ENCODE data around the gene GPD2.
A peak's percentile ranks its signal among the peaks of the same experiment; 100 is the strongest.

Gene GPD2

GRCh38 chr2:156435718-156436496 lies at the start of gene GPD2:
Gene GPD2 (plus strand): TSS chr2:156436379. CDS start chr2:156476106, 39,727 bp downstream.
- DNase-seq: peak; percentile 42

DNA sequence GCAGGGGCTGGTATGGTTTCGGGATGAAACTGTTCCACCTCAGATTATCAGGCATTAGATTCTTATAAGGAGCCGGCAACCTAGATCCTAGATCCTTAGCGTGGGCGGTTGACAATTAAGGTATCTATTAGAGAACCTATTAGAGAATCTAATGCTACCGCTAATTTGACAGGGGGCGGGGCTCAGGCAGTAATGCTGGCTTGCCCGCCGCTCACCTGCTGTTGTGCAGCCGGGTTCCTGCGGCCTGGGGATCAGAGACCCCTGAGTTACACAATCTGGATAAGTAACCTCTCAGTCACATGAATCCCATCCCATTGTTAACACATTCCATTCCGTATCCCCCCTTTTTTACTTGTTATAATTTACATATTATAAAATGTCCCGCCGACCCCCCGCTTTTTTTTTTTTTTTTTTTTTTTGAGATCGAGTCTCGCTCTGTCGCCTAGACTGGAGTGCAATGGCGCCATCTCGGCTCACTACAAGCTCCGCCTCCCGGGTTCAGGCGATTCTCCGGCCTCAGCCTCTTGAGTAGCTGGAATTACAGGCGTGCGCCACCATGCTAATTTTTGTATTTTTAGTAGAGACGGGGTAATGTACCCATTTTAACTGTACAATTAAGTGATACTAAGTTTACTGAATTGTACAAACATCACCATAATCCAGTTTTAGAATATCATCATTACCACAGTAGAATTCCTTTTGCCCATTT lies 42.0 kb upstream of the GPD2 start:
- DNase-seq: no peak

GRCh38 chr2:156396126-156396525 lies 40.1 kb upstream of the GPD2 start:
- DNase-seq: no peak

DNA sequence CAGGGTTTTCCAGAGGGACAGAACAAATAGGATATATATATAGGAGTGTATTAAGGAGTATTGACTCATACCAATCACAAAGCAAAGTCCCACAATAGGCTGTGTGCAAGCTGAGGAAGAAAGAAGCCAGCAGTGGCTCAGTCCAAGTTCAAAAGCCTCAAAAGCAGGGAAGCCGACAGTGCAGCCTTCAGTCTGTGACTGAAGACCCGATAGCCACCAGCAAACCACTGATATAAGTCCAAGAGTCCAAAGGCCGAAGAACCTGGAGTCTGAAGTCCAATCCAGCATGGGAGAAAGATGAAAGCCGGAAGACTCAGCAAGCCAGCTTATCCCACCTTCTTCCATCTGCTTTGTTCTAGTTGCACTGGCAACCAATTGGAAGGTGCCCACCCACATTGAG lies 39.0 kb upstream of the GPD2 start:
- no peak for DNase-seq

DNA sequence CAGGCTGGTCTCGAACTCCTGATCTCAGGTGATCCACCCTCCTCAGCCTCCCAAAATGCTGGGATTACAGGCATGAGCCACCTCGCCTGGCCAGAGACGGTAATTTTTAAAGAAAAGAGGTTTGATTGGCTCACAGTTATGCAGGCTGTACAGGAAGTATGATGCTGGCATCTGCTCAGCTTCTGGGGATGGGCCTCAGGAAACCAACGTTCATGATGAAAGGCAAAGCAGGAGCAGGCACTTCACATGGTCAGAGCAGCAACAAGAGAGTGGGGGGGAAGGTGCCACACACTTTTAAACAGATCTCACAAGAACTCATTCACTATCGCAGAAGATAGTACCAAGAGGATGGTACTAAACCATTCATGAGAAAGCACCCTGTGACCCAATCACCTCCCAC lies 38.0 kb upstream of the GPD2 start:
- no peak for DNase-seq

GRCh38 chr2:156399224-156399949 lies 36.8 kb upstream of the GPD2 start:
- no peak for DNase-seq

DNA sequence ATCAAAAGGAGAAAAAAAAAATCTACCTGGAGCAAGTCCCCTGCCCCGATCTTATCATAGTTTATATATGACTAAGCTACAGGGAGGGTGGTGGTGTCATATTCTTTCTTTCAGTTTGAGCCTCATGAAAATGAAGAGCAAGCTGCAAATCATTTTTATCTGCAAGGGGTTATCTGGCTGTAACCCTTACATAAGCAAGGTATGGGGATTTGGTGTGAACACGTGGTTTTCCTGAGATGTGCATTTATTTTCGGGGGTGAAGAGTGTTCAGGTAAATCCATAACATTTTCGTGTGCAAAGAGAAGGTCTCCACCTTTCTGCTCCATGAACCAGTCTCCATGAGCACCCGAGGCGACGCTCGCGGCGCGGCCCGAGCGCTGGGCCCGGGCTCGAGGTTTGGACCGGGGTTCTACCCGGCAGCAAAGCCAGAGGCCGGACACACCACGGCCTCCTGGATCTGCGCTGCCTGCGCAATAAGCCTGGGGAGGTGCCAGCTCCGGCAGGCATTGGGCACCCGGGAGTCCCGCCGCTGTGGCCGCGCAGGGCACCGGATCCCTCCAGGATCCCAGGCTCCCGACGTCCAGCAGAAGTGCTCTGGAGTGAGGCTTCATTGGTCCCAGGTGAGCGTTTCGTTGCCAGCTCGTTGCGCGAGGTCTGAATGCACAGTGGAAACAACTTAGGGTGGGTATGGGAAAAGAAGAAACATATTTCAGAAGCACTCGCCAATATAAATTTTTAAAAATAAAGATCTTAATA lies 36.1 kb upstream of the GPD2 start:
- peak; percentile 38 for DNase-seq

- peak; percentile 76 for DNase-seq
These were observed 35.2 kb upstream of the GPD2 start for GRCh38 chr2:156400706-156401678.

GRCh38 chr2:156401861-156402260 lies 34.3 kb upstream of the GPD2 start:
- DNase-seq: no peak

DNA sequence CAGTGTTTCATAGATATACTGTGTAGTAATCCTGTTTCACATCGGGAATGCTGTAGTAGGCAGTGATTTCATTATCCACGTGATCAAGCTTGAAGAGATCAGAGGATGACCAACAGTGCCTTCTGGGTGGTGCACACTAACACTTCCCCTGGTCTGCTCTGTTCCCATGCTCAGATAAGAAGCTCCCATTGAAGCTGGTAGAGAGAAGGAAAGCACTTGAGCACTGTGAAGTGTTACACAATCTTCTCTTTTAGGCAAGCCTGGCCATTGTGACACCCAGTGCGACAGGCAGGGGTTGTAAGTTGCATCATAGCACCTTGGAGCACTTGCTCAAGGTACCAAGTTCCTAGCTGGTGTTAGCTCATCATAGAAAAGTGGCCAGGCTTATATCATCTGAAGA lies 30.6 kb upstream of the GPD2 start:
- no peak for DNase-seq

DNA sequence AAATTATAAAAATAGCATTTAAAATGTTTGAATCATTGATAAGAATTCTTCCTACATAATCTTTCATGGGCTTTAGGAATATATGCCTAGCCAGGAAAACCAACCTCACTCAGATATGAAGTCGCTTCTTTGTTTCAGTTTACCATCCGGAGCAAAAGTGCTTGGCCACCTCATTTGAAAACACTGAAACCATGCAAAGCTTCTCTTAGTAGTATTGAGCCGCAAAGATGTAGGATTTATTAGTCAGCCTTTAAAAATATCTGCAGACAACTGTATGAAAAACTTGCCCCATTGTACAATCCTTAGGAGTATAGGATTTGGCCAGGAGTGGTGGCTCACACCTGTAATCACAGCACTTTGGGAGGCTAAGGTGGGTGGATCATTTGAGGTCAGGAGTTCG lies 24.3 kb upstream of the GPD2 start:
- no peak for DNase-seq

DNA sequence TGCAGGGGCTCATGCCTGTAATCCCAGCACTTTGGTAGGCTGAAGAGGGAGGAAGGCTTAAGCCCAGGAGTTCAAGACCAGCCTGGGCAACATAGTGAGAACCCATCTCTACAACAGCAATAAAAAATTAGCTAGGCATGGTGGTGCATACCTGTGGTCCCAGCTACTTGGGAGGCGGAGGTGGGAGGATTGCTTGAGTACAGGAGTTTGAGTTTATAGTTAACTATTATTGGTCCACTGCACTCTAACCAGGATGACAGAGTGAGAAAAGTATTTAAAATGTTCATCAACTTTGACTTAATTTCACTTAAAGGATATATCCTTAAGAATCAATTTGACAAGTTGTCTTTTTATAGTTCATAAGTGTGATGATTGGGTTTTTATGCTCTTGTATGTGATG lies 14.3 kb upstream of the GPD2 start:
- no peak for DNase-seq

DNA sequence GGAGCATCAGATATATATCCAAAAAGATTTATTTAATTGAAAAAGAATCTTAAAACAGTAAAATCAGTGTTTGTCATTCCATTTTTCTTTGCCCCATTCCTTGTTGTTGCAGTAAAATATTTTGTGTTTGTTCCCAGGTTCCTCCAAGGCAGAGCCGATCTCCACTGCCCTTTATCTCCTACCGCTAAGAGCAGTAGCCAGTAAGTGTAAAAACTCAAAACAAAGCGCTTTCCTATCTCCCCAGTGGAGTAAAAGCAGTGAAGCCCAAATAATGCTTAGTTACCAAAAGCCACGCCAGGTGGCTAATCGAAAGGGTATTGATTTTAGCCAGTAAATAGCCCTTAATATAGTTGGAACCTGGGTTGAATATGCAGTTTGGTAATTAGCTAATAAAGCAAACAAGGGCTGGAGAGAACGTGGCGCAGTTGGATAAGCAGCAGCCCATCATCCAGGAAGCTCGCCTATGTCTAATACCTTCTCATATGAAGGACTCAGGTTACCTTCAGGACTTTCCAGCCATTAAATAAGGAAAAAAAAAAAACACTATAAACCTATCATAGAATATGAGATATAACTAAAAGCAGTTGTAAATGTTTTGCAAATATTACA lies 12.4 kb upstream of the GPD2 start:
- DNase-seq: no peak

DNA sequence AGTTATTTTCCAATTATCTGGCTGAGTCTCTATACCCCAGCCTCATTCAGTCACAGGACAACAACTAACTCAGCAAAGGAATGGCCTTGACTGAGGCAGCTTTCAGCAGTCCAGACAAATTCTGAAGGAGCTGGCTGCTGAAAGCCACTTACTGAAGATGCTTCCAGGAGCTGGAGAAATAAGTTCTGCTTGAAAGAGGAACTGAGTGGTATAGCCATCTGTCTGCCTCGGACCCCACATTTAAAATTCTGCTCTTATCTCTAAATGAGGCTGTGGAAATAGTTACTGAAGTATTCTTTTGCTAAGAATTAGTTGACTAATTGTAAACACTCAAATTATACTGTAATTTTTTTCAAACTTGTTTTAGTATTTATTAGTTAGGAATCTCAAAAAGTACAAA lies 9.1 kb upstream of the GPD2 start:
- no peak for DNase-seq

DNA sequence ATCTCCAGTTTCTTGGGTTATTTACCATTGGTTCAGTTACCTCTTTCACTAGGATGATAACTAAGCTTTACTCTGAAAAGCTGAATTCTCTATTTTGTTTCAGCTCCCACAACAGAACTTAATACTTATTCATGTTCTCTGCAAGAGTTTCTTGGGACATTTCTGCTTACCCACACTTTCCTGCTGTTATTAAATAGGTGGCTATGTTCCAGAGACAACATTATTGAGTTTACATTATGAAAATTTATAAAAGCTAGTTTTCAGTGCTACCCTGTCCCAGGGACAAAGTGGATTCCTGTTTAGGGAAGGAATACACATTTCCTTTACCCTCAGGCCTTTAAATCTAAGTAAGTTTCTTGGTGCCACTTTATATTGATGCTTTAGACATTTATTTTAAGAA lies 7.0 kb upstream of the GPD2 start:
- no peak for DNase-seq

- DNase-seq: no peak
These were observed 5.8 kb upstream of the GPD2 start for GRCh38 chr2:156430236-156430979.

GRCh38 chr2:156430980-156431358 lies 5.2 kb upstream of the GPD2 start:
- no peak for DNase-seq

DNA sequence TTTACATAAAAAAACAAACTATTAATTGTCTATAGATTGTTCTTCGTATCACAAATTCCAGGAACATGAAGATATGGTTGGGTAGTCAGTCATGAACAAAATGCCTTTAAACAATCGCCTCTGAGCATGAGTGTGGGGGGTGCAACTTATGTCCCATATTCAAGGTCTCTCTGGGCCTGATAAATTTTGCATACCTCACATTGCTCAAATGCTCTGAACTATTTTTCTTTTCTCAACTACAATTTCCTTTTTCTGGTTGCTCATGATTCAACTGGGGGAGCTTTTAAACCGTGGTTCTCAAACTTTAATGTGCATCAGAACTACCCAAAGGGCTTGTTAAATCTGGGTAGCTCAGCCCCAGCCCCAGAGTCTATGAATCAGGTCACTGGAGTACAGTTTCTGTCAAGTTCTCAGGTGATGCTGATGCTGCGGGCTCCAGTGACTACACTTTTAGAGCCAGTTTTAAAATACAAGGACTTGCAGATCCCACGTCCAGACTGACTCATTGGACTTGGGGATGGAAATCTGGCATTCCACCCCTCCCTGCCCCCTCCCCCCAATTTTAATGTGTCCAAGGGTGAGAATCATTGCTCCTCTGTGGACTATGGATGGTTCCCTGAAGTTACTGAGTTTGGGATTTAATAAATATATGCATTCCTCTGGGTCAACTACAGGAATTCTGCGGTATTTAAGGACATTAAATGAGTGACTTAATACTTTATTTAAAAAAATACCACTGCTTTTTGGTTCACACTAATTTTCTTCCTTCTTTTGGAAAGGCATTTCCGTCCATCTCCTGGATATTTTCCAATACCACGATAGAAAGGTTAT lies 1.5 kb upstream of the GPD2 start:
- no peak for DNase-seq

DNA sequence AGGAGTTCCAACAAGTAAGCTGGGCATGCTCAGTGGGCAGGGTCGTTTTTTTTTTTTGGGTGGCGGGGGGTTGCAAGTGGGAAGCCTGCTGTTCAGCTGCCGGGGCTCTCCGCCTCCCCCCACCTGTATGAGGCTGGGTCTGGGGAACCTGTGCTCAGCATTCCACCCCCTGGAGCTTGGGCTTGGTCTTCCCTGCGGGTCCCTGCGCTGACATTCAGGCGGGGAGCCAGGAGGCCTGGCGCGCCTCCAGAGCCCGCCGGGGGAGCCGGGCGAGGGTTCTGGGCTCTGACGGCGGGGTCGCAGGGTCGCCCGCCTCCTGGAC lies 822 bp upstream of the GPD2 start:
- no peak for DNase-seq

DNA sequence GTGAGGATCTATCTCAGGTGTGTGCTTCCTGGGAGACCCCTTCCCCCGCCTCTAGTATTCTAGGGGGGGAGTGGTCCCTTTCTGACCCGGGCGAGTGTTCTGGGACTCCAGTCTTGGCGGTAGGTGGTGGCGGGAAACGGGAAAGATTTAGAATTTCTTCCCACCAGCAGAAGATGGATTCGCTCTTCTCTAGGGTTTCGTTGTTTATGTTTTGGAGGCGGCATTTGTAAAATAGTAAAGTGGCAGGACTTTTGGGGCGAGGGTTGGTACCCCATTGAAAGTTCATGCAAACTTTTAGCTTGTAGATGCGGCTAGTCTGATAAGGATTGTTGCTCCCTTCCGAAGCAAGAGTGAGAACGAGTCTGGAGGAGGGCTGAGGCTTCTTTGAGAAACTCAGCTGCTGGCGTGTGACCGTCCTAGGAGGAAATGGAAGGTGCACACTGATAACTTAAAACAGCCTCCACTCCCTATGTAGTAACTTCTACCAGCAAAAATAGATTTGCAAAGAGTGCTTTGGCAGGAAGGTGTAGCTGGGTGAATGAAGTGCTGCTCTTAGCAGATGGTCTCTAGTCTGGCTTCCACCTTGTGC lies 412 bp downstream of the GPD2 start:
- DNase-seq: no peak

Measured in stimulated activated CD4-positive, alpha-beta T cell treated with anti-CD3 and anti-CD28 coated beads, Interleukin-1b, Interleukin-23, amount 100 ng/mL, for 48 hours (primary cell).